Neural cell (in vitro differentiated cells): ENCODE results near the gene HMBS. TPM values are rescaled to one million over a fixed set of nuclear protein-coding genes. Genes with fewer than 3 reads are reported as not detected.

Source experiments
- H2AFZ ChIP-seq: fragments of 200-600, 300-800 bp; sonication (generic), shearing (Covaris generic); 2 replicates; pipeline ENCODE4 v1.6.0; 2014; ENCODE audit warnings: low read depth, mild to moderate bottlenecking, antibody characterized with exemption, low read length, moderate library complexity
- H3F3A ChIP-seq: fragments of 200-600 bp; shearing (Covaris generic); 2 replicates; pipeline ENCODE4 v1.6.1; 2016; ENCODE audit warnings: mild to moderate bottlenecking, moderate library complexity, mixed read lengths, antibody characterized with exemption, low read length; ENCODE audit not compliant: insufficient read depth, poor library complexity, severe bottlenecking
- H3K27ac ChIP-seq: fragments of 200-600, 300-800 bp; sonication (generic), shearing (Covaris generic); 2 replicates; pipeline ENCODE4 v1.5.1; 2014; ENCODE audit warnings: mild to moderate bottlenecking, low read length, moderate library complexity
- H3K27me3 ChIP-seq: fragments of 300-800, 200-600 bp; sonication (generic), shearing (Covaris generic); 2 replicates; pipeline ENCODE4 v1.6.0; 2014; ENCODE audit warnings: mild to moderate bottlenecking, low read depth, low read length, moderate library complexity; ENCODE audit not compliant: insufficient read depth
- H3K36me3 ChIP-seq: fragments of 300-800, 200-600 bp; sonication (generic), shearing (Covaris generic); 2 replicates; pipeline ENCODE4 v1.5.1; 2014; ENCODE audit warnings: mild to moderate bottlenecking, antibody characterized with exemption, low read length, moderate library complexity; ENCODE audit not compliant: insufficient read depth
- H3K4me2 ChIP-seq: fragments of 300-800, 200-600 bp; sonication (generic), shearing (Covaris generic); 2 replicates; pipeline ENCODE4 v1.6.0; 2014; ENCODE audit warnings: mild to moderate bottlenecking, low read length
- H3K4me3 ChIP-seq: fragments of 300-800, 200-600 bp; sonication (generic), shearing (Covaris generic); 2 replicates; pipeline ENCODE4 v1.5.1; 2014; ENCODE audit warnings: mild to moderate bottlenecking, low read length, moderate library complexity
- H3K79me2 ChIP-seq: fragments of 200-600 bp; shearing (Covaris generic); replicated peaks from 2 replicates; pipeline ENCODE4 v1.6.0; 2014; ENCODE audit warnings: mild to moderate bottlenecking, low read length, moderate library complexity; ENCODE audit not compliant: insufficient read depth
- H3K9ac ChIP-seq: fragments of 300-800, 200-600 bp; sonication (generic), shearing (Covaris generic); 2 replicates; pipeline ENCODE4 v1.6.1; 2016; ENCODE audit warnings: mild to moderate bottlenecking, low read length, mixed read lengths
- H3K9me2 ChIP-seq: fragments of 200-600 bp; shearing (Covaris generic); 2 replicates; pipeline ENCODE4 v1.6.1; 2016; ENCODE audit warnings: mild to moderate bottlenecking, low read length, mixed read lengths; ENCODE audit not compliant: insufficient read depth
- H3K9me3 ChIP-seq: fragments of 200-600, 300-800 bp; sonication (generic), shearing (Covaris generic); 2 replicates; pipeline ENCODE4 v1.6.1; 2016; ENCODE audit warnings: mild to moderate bottlenecking, mixed run types, low read length, moderate library complexity, mixed read lengths
- H4K20me1 ChIP-seq: fragments of 200-600 bp; shearing (Covaris generic); 2 replicates; pipeline ENCODE4 v1.6.1; 2016; ENCODE audit warnings: mild to moderate bottlenecking, mixed run types; ENCODE audit not compliant: insufficient read depth
- CTCF ChIP-seq: fragments of 450-650 bp; IDR thresholded peaks from 2 replicates; pipeline ENCODE4 v1.5.1; 2014; ENCODE audit warnings: antibody characterized with exemption, mild to moderate bottlenecking, moderate library complexity; ENCODE audit not compliant: poor library complexity, severe bottlenecking
- EP300 ChIP-seq: fragments of 450-650 bp; conservative IDR thresholded peaks from 2 replicates; pipeline ENCODE4 v1.6.1; 2014; ENCODE audit warnings: antibody characterized with exemption, mild to moderate bottlenecking, moderate library complexity; ENCODE audit not compliant: poor library complexity, severe bottlenecking
- EZH2 ChIP-seq: fragments of 200-600, 300-800 bp; shearing (Covaris generic), sonication (generic); IDR thresholded peaks from 2 replicates; pipeline ENCODE4 v1.6.1; 2014; ENCODE audit warnings: antibody characterized with exemption, low read length, borderline replicate concordance, mild to moderate bottlenecking; ENCODE audit not compliant: insufficient read depth, poor library complexity, severe bottlenecking
- MXI1 ChIP-seq: fragments of 450-650 bp; conservative IDR thresholded peaks from 2 replicates; pipeline ENCODE4 v1.6.1; 2014; ENCODE audit warnings: antibody characterized with exemption, mild to moderate bottlenecking; ENCODE audit not compliant: poor library complexity, severe bottlenecking
- POLR2AphosphoS5 ChIP-seq: IDR thresholded peaks from 2 replicates; pipeline ENCODE4 v1.6.1; 2012
- RAD21 ChIP-seq: fragments of 450-650 bp; conservative IDR thresholded peaks from 2 replicates; pipeline ENCODE4 v1.6.1; 2014; ENCODE audit warnings: antibody characterized with exemption, mild to moderate bottlenecking, moderate library complexity
- SMC3 ChIP-seq: fragments of 450-650 bp; conservative IDR thresholded peaks from 2 replicates; pipeline ENCODE4 v1.6.1; 2014; ENCODE audit warnings: antibody characterized with exemption, mild to moderate bottlenecking, moderate library complexity; ENCODE audit not compliant: poor library complexity
- TAF1 ChIP-seq: IDR thresholded peaks from 2 replicates; pipeline ENCODE4 v1.6.1; 2012; ENCODE audit warnings: low read depth
- polyA plus RNA-seq: library from polyadenylated mRNA; depleted of rRNA; stranded (reverse); fragments of >200 nt; gene quantifications from 2 replicates; pipeline ENCODE4 v1.2.3, GENCODE V29; 2014
- TF ChIP-seq, protein P1 (sequence below): IDR thresholded peaks from 2 replicates; pipeline ENCODE4 v1.6.1; 2012; ENCODE audit warnings: borderline replicate concordance

Gene HMBS
- polyA plus RNA-seq, 1 donor from 2014 or later: 15.9 TPM

- no peak overlapping the region for H3K4me3 ChIP-seq
- no peaks in the 10 kb centered on the region for H3K27me3 ChIP-seq
- H4K20me1 ChIP-seq: no peaks in the 10 kb centered on the region
- H3F3A ChIP-seq: no peaks in the 10 kb centered on the region
- no peak overlapping the region for H2AFZ ChIP-seq
- H3K36me3 ChIP-seq: no peaks in the 10 kb centered on the region
- H3K27ac ChIP-seq: no peak overlapping the region
- no peak for TF ChIP-seq TAF1
- TF ChIP-seq, protein P1, sequence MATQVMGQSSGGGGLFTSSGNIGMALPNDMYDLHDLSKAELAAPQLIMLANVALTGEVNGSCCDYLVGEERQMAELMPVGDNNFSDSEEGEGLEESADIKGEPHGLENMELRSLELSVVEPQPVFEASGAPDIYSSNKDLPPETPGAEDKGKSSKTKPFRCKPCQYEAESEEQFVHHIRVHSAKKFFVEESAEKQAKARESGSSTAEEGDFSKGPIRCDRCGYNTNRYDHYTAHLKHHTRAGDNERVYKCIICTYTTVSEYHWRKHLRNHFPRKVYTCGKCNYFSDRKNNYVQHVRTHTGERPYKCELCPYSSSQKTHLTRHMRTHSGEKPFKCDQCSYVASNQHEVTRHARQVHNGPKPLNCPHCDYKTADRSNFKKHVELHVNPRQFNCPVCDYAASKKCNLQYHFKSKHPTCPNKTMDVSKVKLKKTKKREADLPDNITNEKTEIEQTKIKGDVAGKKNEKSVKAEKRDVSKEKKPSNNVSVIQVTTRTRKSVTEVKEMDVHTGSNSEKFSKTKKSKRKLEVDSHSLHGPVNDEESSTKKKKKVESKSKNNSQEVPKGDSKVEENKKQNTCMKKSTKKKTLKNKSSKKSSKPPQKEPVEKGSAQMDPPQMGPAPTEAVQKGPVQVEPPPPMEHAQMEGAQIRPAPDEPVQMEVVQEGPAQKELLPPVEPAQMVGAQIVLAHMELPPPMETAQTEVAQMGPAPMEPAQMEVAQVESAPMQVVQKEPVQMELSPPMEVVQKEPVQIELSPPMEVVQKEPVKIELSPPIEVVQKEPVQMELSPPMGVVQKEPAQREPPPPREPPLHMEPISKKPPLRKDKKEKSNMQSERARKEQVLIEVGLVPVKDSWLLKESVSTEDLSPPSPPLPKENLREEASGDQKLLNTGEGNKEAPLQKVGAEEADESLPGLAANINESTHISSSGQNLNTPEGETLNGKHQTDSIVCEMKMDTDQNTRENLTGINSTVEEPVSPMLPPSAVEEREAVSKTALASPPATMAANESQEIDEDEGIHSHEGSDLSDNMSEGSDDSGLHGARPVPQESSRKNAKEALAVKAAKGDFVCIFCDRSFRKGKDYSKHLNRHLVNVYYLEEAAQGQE: no peak
- TF ChIP-seq CTCF: no peak
- TF ChIP-seq SMC3: no peak
- TF ChIP-seq MXI1: no peak
- TF ChIP-seq RAD21: no peak
- TF ChIP-seq EP300: no peak
- no peak for TF ChIP-seq EZH2
- no peak for TF ChIP-seq POLR2AphosphoS5
- no peak overlapping the region for H3K9ac ChIP-seq
- H3K9me2 ChIP-seq: no peaks in the 10 kb centered on the region
- no peak overlapping the region for H3K4me2 ChIP-seq
- no peaks in the 10 kb centered on the region for H3K79me2 ChIP-seq
- no peaks in the 10 kb centered on the region for H3K9me3 ChIP-seq
Observed at GRCh38 chr11:119116235-119116594, 31.5 kb downstream of the HMBS start.

DNA sequence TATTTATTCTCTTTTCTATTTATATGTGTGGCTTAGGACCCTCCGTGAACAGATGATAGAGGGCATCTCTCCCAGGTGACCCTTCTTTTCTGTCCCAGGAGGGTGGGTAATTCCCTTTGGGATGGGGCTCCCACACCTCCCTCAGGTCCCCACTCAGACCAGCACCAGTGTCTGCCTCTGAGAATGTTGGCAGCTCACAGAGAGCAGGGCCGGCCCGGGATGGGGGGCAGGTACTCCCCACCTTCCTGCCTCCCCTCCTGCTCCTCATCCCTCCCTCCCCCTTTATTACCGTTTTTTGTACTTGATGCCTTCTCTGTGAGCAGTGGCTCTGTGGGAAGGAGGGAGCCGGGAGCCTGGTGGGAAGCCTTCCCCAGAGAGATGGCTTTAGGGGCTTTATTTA, 31.9 kb downstream of the HMBS start:
- H3K27me3 ChIP-seq: no peaks in the 10 kb centered on the region
- no peak overlapping the region for H3K27ac ChIP-seq
- no peaks in the 10 kb centered on the region for H3K79me2 ChIP-seq
- no peak overlapping the region for H3K9ac ChIP-seq
- H2AFZ ChIP-seq: no peak overlapping the region
- TF ChIP-seq TAF1 (no peak), EZH2 (no peak)
- TF ChIP-seq, protein P1: no peak
- H3K9me2 ChIP-seq: no peaks in the 10 kb centered on the region
- H3K36me3 ChIP-seq: no peaks in the 10 kb centered on the region
- no peak overlapping the region for H3K4me2 ChIP-seq
- no peak overlapping the region for H3K4me3 ChIP-seq
- H3K9me3 ChIP-seq: no peaks in the 10 kb centered on the region
- no peaks in the 10 kb centered on the region for H4K20me1 ChIP-seq
- no peaks in the 10 kb centered on the region for H3F3A ChIP-seq
